Measurements from ENCODE around the gene BATF2. TPM values are rescaled to one million over a fixed set of nuclear protein-coding genes. Genes with fewer than 3 reads are reported as not detected.
A peak's percentile ranks its signal among the peaks of the same experiment; 100 is the strongest.

The BATF2 gene
- total and polyA plus RNA-seq, 9 of the 15 experiments (the other 6 are each of a cell fraction or from before 2014, with no cell fraction given): 1.7 to 8.9 (median 6.4) TPM

DNA sequence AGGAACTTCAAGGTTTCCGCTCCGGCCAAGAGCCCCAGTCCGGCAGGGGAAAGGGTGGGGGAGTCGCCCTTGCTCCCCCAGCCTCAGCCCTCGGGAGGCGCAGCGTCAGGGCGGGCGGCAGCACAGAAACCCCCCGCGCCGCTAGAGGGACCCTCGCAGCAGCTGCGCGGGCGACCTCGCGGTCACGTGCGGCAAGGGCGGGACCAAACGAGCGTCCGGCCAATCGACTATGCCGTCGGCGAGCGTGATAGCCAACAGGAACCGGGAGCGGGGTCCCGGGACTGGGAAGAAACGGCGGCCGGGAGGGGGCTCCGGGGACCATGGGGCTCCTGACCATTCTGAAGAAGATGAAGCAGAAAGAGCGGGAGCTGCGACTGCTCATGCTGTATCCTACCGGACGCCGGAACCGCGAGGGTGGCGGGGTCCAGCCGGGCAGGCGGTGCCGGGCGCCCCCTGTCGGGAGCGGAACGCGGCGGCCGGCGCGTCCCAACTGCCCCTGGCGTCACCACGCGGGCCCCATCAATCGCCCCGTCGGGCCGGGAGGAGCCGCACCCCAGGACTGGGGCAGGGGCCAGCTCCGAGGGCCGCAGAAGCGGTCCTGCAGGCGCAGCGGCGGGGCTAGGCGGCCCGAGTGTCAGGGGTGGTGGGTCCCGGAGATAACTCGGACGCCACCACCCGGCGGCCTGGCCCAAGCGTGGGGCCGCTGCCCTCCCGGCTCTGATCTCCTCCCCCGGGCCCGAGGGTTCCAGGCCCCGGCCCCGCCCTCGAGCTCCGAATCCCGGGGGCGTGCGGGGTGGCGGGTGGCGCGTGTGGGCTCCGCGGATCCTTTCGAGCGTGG, 17.3 kb upstream of the BATF2 start, which contains the start of gene ARL2 (continued):
- TF ChIP-seq, protein P1, sequence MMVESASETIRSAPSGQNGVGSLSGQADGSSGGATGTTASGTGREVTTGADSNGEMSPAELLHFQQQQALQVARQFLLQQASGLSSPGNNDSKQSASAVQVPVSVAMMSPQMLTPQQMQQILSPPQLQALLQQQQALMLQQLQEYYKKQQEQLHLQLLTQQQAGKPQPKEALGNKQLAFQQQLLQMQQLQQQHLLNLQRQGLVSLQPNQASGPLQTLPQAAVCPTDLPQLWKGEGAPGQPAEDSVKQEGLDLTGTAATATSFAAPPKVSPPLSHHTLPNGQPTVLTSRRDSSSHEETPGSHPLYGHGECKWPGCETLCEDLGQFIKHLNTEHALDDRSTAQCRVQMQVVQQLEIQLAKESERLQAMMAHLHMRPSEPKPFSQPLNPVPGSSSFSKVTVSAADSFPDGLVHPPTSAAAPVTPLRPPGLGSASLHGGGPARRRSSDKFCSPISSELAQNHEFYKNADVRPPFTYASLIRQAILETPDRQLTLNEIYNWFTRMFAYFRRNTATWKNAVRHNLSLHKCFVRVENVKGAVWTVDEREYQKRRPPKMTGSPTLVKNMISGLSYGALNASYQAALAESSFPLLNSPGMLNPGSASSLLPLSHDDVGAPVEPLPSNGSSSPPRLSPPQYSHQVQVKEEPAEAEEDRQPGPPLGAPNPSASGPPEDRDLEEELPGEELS (CRISPR knock-in tag; IDR thresholded peaks at IDR 0.05; ENCODE audit: borderline replicate concordance): peak; percentile 98; the same call in 1 of the 2 replicates
- TF ChIP-seq JUN (IDR thresholded peaks at IDR 0.05; ENCODE audit: borderline replicate concordance, low read depth, low read length) (peak; percentile 12; the same call in 1 of the 2 replicates), JUN (CRISPR knock-in tag; IDR thresholded peaks at IDR 0.05; ENCODE audit: borderline replicate concordance) (peak; percentile 81; the same call in 1 of the 2 replicates), HNRNPUL1 (IDR thresholded peaks at IDR 0.05; ENCODE audit: low read length) (no peak), FUS (optimal IDR thresholded peaks at IDR 0.05; ENCODE audit: low read depth, low read length) (peak; percentile 92), RBBP5 (IDR thresholded peaks at IDR 0.05; ENCODE audit: borderline replicate concordance, insufficient read depth, low read length, poor library complexity, severe bottlenecking) (peak; percentile 86), BCL6 (CRISPR knock-in tag; IDR thresholded peaks at IDR 0.05) (no peak), DACH1 (IDR thresholded peaks at IDR 0.05; ENCODE audit: partially characterized antibody) (peak; percentile 5), RFX1 (IDR thresholded peaks at IDR 0.05) (no peak), NFIX (CRISPR knock-in tag; IDR thresholded peaks at IDR 0.05; ENCODE audit: low read depth) (no peak), ATF4 (CRISPR knock-in tag; IDR thresholded peaks at IDR 0.05) (no peak), TEAD2 (tag; IDR thresholded peaks at IDR 0.05) (no peak), ELF4 (CRISPR knock-in tag; IDR thresholded peaks at IDR 0.05) (no peak), MCM7 (IDR thresholded peaks at IDR 0.05) (no peak), ZNF586 (CRISPR knock-in tag; conservative IDR thresholded peaks at IDR 0.05) (no peak), ZBTB1 (CRISPR knock-in tag; IDR thresholded peaks at IDR 0.05; ENCODE audit: borderline replicate concordance, low read depth) (peak; percentile 89), NR2C2 (CRISPR knock-in tag; IDR thresholded peaks at IDR 0.05) (no peak; the same call in 1 of the 2 replicates), NR2C2 (tag; IDR thresholded peaks at IDR 0.05) (peak; percentile 88), NFXL1 (CRISPR knock-in tag; IDR thresholded peaks at IDR 0.05) (no peak)
- TF ChIP-seq, protein P2, sequence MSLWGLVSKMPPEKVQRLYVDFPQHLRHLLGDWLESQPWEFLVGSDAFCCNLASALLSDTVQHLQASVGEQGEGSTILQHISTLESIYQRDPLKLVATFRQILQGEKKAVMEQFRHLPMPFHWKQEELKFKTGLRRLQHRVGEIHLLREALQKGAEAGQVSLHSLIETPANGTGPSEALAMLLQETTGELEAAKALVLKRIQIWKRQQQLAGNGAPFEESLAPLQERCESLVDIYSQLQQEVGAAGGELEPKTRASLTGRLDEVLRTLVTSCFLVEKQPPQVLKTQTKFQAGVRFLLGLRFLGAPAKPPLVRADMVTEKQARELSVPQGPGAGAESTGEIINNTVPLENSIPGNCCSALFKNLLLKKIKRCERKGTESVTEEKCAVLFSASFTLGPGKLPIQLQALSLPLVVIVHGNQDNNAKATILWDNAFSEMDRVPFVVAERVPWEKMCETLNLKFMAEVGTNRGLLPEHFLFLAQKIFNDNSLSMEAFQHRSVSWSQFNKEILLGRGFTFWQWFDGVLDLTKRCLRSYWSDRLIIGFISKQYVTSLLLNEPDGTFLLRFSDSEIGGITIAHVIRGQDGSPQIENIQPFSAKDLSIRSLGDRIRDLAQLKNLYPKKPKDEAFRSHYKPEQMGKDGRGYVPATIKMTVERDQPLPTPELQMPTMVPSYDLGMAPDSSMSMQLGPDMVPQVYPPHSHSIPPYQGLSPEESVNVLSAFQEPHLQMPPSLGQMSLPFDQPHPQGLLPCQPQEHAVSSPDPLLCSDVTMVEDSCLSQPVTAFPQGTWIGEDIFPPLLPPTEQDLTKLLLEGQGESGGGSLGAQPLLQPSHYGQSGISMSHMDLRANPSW (CRISPR knock-in tag; IDR thresholded peaks at IDR 0.05): no peak
- TF ChIP-seq, protein P3, sequence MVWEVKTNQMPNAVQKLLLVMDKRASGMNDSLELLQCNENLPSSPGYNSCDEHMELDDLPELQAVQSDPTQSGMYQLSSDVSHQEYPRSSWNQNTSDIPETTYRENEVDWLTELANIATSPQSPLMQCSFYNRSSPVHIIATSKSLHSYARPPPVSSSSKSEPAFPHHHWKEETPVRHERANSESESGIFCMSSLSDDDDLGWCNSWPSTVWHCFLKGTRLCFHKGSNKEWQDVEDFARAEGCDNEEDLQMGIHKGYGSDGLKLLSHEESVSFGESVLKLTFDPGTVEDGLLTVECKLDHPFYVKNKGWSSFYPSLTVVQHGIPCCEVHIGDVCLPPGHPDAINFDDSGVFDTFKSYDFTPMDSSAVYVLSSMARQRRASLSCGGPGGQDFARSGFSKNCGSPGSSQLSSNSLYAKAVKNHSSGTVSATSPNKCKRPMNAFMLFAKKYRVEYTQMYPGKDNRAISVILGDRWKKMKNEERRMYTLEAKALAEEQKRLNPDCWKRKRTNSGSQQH (CRISPR knock-in tag; IDR thresholded peaks at IDR 0.05): no peak
